AG08395 (cell line): ENCODE measurements around the gene CYREN.
A peak's percentile ranks its signal among the peaks of the same experiment; 100 is the strongest.
"Not testable (repeated sequence)": the region's sequence is repeated elsewhere in the genome, so short reads cannot be mapped to it uniquely, and the experiment has no call there.

Experiments
- DNase-seq: peaks from one replicate; pipeline ENCODE4 v3.0.0; 2012; ENCODE audit warnings: mixed read lengths, low spot score

CYREN gene

DNA sequence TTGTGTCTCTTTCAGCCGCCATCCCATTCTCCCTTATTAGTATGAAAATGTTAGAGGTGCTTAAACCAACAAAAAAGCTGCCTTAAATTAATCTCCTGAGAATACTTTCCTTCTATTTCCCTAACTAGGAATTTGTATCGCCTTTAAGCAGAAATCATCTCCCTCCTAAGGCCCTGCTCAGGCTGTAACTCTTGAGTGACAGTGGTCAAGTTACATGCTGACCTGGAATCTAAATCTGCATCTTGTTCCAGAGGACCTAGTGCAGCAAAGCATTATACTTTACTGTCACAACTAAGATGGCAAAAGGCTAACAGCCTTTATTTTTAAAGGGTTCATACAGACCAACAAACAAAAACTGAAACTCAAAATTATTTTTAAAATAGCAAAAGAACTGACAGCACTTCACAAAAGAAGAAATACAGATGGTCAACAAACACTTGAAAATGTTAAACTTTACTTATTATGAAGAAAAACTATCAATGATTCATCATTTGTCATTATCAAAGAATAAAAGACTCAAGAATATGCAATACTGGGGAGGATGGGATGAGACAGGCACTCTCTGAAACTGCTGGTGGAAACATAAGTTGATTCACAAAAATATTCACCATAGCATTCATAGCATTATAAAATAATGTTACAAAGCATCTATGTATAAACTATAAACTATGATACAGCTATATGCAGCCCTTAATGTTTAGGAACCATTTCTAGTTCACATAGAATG is 11.0 kb downstream of the CYREN start:
- no peak for DNase-seq

DNA sequence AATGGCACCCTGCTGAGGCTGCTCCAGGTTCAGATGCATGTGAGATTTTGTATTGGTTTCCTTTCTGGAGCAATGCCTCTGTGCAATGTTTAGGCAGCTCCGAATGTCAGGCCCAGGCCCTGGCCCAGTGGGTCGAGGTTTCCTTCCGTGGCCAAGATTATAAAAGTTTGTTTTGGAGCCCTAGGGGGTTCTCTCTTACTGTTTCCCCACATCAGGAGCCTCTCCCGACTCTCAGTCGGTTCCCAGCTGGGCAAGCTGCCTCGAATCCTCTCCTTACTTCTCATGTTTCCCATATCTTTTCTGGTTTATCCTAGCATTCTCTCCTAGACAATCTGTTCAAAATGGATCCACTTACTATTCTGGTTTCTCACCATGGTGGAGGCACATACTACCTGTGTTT is 11.6 kb downstream of the CYREN start:
- DNase-seq = no peak

DNA sequence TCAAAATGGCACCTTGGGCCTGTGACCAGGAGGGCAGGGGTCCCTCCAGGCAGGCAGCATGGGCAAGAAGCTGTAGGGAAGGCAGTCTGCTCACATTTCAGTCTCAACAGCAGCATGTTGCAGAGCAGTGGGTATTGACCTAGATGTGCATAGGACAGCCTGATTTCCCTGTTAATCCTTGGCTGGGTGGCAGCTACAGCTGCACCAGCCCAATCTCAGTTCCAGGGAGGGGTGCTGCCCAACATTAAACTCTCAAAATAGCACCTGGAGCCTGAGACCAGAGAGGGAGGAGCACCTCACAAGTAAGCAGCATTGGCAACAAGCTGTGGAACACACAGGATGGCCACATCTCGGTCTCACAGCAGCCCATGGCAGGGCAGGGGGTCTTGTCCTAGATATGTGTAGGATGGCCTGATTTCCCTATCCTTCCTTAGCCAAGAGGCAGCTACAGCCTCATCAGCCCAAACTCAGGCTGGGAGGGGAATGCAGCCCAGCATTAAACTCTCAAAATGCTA is 12.3 kb downstream of the CYREN start:
- no peak for DNase-seq

DNA sequence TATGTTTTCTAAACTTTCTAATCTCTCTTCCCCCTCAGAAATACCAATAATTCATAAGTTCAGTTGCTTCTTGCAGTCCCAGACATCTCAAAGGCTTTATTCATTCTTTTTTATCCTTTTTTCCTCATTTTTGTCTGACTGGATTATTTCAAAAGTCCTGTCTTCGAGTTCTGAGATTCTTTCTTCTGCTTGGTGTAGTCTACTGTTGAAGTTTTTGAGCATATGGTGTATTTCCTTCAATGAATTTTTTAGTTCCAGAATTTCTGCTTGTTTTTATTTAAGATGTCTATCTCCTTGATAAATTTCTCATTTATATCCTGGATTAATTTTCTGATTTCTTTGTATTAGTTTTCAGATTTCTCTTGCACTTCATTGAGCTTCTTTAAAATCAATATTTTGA is 14.2 kb downstream of the CYREN start:
- no peak for DNase-seq

DNA sequence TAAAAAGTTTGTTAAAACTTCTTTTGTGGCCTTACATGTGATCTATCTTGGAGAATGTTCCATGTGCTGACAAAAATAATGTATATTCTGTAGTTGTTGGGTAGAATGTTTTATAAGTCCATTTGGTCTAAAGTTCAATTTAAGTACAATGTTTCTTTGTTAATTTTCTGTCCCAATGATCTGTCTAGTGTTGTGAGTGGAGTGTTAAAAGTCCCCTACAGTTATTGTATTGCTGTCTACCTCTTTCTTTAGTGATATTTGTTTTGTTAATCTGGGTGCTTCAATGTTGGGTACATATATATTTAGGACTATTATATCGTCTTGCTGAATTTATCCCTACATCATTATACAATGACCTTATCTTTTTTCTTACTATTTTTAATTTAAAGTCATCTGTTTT is 15.8 kb downstream of the CYREN start:
- no peak for DNase-seq

DNA sequence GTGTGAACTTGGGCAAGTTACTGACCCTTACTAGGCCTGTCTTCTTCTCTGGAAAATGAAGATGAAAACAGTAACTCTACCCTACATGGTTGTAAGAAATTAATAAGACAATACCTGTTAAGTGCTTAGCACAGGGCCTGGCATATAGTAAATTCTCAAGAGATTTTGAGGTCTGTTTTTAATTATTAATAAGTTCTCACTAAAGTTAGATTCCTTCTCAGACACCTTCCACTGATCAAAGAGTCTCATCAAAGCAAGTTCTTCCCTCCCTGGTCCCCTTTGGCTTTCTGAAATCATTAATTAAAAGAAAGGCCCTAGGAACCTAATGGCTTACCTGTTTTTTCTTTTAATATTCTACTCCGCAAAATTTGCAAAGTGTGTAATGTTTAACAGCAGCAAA is 18.1 kb downstream of the CYREN start:
- DNase-seq = no peak

DNA sequence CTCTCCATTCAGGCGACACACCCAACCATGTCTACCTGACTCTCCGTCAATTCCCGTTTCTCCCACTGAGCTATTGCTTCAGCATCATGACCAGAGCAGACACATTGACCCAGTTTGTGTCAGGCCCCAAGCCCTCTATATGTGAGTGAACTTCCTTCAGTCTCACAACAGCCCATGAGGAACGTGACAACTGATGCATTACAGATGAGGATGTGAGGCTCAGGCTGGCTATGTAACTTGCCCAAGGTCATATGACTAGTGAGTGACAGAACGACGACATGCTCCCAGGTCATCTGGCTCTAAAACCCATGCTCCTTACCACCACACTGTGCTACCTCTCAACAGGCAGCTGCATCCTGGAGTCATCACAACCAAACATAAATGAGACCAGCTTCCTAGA is 19.0 kb downstream of the CYREN start:
- DNase-seq = no peak

DNA sequence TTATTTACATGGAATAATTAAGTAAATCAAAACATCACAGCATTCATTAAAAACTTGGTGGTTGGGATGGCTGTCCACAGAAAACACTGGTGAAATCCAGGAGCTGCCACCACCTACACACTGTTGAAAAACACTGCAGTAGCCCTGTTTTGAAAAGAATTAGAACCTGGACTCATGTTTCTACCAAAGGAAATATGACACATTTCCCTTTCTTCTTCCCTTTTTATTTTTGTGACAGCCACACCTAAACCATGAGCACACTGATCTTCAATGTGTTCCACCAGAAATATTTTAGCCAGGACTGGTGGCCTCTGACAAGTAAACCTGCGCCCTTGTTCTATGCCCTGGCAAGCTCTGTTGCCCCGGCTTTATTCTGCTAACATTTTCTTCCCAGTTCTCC is 19.4 kb downstream of the CYREN start:
- DNase-seq = no peak

DNA sequence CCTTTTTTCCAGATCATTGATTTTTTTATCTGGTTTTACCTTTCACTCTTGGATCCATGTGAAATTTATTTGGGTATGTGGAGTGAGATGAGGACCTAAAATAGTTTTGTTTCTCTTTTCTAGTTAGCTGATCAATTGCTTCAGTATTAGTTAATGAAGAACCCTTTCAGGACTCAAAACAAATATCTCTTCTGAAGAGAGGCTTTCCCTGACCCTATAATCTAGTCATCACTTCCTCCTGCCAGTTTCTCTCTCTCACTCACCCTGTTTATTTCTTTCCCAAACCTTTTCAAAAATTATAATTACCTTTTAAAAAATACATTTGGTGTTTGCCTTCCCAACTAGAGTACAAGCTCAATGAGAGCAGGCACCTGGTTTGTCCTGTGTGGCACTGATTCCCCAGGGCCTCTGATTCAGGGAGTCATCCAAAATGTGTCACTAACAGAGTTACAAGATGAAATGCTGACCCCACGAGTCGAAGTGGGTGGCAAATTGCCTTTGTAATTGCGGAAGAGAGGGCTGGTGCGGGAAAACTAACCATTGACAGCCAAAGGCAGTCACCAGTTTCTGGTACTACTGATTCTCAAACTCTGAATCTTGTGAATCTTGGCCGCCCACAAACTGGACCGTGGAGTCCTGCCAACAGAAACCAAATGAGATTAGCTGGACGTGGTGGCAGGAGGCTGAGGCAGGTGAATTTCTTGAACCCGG is 20.3 kb downstream of the CYREN start:
- DNase-seq = no peak

DNA sequence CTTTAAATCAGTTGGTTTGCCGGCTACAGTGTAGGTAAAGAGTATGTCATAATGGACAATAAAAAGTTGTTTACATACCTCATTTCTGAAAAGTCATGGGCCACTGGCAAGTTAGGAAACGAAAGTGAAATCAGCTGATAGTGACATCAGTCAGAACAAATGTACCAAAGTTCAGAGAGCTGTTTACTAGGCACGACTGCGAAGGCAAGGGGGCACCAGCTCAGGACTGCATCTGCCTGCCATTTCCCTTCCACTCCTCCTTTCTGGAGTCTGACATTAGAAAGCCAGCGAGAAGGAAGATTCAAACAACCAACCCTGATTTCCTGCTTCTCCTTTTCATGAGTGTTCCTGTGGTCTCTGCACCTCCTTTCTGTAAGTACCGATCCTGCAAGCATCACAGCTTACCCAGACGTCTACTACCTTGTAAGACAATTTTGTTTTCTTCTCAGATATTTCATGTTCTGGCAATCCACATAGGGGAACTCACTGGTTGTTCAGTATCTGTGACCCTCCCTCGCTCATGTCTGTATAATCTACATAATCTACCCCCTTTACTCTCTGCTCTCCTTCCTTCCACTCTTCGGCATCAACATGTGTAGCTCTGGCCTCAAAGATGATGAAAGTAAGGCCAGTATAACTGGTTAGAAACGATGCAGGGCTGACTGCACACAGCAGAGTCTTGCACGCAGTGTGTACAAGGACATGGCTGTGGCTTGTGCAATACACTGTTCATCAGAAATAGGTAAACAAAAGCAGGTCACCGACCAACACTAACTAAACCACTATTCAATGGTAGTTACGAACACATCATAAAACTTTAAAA is 22.4 kb downstream of the CYREN start, which contains the start of gene TMEM140:
Gene TMEM140, plus strand, starts transcription at position 174 of the 823 bp plus-strand sequence. CDS start 16,370 bp downstream, outside the sequence.
- peak; percentile 53 for DNase-seq

DNA sequence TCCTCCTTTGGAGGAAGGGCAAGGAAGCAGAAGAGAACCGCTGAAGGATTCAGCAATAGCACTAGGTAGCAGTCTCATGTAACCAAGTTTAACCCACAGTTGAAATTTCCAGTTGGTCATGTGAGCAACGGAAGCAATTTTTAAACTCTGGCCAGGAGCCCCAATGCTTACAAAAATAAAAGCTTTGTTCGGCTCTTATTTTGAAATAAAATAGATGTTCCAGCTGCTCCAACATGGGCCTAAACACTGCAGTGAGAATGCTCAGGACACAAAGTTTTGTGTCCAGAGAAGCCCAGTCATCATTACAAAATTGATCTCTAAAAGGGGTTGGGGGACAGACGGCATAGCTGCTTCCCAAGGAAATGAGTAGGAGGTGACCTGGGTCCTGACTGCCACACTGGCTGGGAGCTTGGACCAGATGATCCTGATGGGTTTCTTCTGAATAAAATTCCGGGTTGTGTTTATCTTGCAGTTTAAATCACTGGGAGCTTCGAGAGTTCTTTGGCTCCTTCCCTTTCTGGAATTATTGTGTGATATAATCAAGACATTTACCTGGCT is 23.1 kb downstream of the CYREN start:
- peak; percentile 30 for DNase-seq

DNA sequence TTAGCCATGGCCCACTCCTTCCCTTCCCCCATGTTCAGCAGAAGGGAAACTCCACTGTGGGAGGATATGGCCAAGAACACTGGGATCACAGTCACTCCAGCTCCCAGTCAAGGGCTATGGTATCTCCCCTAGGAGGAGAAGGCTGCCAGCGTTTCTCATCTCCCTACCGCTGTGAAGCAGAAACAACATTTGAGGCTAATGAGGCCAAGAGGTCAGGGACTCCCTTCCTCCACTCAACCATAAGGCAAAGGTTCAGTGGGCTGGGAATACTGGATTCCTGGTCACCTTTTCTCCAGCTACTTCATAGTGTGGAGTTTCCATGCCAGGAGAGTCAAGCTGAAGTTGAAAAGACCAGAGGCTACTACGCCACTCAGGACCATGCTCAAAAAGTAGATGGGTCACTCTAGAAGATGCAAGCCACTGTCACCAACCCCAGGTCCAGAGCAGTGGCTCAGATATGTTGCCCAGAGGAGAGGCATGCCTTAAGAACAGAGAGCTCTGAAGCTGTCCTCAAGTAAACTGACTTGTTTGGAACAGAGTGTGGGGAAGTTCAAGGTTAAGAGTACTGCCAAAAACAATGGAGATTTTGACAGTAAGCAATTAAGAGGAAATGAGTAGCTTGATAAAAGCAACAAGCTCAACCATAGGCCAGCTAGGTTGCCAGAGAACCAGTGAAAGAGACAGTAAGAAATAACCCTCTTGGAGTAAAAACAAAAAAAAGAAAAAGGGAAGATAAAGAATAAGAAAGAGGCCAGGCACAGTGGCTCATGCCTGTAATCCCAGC is 26.4 kb downstream of the CYREN start:
- no peak for DNase-seq

DNA sequence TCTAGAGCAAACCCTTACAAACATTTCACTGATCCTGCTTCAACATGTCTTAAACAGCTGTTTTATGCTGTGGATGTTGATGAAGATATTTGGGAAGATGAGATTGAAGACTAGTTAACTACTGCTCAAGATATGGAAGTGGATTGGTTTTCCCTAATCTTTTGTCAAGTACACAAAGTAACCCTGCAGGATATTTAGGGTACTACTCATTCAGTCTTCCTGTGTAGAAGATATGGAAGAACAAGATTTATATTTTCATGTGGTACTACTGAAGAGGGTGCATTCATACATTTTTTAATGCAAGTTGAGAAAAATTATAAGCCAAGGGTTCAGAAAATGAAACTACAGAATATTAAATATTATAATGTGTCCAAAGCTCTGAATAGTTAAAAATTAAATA is 40.9 kb downstream of the CYREN start:
- DNase-seq = no peak

DNA sequence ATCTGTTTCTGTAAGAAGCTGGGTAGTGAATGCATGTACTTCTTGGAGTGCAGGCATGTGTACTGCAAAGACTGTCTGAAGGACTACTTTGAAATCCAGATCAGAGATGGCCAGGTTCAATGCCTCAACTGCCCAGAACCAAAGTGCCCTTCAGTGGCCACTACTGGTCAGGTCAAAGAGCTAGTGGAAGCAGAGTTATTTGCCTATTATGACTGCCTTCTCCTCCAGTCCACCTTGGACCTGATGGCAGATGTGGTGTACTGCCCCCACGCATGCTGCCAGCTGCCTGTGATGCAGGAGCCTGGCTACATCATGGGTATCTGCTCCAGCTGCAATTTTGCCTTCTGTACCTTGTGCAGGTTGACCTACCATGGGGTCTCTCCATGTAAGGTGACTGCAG is 41.6 kb downstream of the CYREN start:
- DNase-seq = no peak

DNA sequence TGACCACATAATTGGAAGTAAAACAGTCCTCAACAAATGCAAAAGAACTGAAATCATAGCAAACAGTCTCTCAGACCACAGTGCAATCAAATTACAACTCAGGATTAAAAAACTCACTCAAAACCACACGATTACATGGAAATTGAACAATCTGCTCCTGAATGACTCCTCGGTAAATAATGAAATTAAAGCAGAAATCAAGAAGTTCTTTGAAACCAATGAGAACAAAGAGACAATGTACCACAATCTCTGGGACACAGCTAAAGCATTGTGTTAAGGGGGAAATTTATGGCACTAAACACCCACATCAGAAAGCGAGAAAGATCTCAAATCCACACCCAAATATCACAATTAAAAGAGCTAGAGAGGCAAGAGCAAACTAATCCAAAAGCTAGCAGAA is 45.9 kb downstream of the CYREN start:
- not testable (repeated sequence) for DNase-seq

DNA sequence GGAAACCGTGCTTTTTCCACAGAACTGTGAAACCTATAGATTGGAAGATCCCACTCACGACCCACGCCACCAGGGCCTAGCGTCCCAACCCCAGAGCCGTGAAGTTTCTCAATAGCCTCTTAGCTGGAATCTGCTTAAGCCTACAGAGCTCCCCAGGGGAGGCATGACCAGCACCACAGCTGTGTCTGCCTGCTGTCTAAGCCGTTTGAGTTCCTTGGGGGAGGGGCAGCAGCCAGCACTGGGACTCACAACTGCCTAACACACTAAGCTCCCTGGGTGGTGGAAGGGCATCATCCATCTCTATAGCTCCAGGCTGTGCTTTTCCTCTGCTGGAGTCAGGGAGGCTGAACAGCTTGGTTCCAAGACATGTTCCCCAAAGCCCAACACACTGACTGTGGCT is 48.6 kb downstream of the CYREN start:
- DNase-seq = no peak

DNA sequence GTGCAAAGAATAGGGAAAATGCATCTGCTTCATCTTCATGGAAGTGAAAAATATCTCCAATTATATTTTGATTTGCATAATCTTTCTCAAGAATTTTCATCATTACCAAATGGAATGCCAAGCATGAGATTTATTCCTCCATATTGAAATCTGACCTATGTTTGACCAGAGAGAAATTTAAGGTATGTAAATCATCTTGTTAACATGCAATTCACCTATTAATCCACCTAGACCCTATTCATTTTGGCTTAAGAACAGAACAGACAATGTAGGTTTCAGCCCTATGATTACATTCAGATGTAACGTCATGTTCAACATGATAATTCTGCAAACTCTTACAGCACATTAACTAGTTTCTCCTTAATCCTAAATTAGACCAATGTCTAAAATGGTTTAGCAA is 53.4 kb downstream of the CYREN start:
- DNase-seq = no peak
